HG03457 (cell line): ENCODE measurements around the gene SPTSSA.
"Not testable (repeated sequence)": the region's sequence is repeated elsewhere in the genome, so short reads cannot be mapped to it uniquely, and the experiment has no call there.

Experiments
- ATAC-seq: cut with Tn5 transposase; IDR thresholded peaks from one replicate; pipeline ENCODE4 v1.9.1; 2021; ENCODE audit warnings: moderate number of reproducible peaks; ENCODE audit not compliant: unreplicated experiment

The SPTSSA gene

DNA sequence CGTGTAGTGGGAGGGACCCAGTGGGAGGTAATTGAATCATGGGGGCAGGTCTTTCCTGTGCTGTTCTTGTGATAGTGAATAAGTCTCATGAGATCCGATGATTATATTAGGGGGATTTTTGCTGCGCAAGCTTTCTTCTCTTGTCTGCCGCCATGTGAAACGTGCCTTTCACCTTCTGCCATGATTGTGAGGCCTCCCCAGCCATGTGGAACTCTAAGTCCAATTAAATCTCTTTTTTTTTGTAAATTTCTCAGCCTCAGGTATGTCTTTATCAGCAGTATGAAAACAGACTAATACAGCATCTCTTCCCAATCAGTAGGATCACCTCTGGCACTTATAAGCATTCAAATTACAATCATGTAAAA lies 34.0 kb downstream of the SPTSSA start:
- ATAC-seq = not testable (repeated sequence)

DNA sequence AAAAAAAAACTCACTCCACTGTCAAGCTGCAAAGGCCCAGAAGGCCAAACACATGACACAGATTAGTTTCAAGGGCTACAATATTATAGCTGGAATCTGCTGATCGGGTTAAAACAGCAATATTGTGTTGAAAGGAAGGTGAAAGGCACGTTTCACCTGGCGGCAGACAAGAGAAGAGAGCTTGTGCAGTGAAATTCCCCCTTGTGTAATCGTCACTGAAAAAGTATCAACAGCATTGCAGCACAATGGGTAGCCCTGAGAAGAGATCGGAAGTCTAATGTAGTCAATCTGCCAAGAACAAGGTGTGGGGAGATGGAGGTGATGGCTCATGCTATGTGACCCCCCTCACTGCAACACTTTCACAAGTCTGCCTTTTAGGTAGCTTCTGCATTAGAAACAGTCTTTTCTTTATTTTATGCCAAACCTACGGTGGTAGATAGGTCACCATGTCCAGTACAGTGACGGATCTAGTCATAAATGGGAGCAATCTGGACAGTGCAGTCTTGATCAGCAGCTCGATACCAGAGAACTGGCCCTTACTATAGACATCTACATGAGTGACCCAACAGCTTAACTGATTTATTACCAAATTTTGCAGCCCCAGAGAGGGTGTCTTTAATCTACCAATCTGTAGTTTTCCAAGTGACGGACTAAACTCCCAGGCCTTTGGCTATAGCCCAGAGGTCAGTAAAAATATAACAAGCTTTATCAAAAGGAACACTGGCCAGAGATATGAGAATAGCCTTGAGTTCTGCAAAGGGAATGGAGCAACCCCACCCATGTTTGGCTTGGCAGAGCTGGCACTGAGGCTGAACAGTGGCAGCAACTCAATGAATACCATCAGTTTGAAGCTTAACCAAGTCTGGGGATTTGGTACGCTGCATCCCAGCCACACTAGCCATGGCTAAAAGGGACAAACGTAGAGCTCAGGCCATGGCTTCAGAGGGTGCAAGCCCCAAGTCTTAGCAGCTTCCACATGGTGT lies 35.4 kb downstream of the SPTSSA start:
- no peak for ATAC-seq

GRCh38 chr14:34425095-34425851 lies 36.8 kb downstream of the SPTSSA start:
- ATAC-seq = no peak

DNA sequence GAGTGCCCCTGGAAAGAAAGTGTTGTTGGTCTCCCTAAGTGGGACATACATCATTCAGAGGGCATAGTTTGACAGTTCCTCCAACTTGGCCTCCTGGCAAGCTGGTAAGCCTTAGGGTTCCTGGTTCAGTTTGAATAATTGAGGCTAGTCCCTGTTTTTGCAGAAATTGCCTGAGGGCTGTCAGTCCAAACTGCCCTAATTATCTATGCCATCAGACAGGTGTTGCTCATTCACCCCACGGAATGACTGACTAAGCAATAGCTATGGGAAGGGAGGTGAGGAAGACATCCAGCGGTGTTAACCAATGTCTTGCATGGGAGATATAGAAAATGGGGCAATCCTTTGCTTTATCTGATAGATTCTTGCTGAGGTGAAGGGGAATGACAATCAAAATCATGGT lies 37.6 kb downstream of the SPTSSA start:
- ATAC-seq = no peak

DNA sequence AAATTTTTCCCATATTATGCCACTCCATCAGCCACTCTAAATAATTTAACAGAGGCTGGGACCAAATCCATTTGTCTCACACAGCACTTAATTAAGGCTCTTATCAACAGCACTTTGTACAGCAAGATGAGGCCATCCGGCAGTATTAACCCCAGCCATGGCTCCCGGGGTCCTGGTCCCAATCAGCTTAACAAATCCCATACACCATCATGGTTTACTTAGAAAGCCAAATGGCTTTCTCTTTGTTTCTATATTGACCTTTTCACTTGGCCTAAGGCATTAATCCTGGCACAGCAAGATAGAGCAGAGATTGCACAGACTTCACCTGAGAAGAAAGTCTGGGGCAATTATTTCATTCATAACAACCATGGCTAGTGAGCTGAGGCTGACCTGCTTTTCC lies 38.6 kb downstream of the SPTSSA start:
- ATAC-seq = no peak

DNA sequence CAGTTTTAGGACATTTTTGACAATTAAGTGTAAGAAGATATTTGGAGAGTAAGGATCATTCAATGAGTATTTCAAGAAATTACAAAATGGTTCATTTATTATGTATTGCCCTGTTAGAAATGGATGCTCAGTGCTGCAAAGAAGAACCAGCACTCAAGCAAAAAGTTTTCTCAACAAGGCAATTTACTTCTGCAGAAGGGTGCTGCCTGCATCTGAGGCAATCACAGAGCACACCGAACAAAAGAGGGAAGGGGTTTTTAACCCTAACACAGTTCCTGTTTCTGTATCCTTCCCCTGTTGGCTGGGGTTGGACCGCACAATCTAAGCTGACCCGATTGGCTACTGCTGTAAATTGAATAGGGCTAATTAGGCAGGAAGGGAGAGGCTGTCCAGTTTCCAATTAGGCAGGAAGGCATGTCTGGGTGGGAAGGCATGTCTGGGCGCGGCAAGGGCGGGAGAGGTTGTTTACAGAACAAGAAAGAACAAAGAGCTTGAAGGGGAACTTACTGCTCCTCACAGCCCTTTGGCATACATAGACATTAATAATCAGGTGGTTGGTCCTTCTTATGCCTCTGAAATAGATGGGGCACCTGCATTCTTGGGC lies 41.4 kb downstream of the SPTSSA start:
- no peak for ATAC-seq

- no peak for ATAC-seq
Observed at GRCh38 chr14:34409721-34410120, 52.3 kb downstream of the SPTSSA start.

DNA sequence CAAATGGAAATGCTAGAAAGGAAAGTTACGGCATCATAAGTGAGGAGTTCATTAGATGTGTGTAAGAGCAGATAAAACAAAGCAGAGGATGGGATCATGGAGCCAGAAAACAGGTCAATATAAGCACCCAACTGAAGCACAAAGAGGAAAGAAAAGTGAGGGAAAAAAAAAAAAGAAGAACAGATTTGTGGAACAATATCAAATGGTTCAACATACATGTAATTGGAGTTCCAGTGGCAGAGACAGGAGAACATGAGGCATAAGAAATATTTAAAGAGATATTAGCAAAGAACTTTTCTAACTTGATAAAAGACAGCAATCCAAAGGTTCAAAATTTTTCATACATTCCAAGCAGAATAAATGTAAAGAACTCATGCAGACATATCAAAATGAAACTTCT lies 54.1 kb downstream of the SPTSSA start:
- no peak for ATAC-seq

DNA sequence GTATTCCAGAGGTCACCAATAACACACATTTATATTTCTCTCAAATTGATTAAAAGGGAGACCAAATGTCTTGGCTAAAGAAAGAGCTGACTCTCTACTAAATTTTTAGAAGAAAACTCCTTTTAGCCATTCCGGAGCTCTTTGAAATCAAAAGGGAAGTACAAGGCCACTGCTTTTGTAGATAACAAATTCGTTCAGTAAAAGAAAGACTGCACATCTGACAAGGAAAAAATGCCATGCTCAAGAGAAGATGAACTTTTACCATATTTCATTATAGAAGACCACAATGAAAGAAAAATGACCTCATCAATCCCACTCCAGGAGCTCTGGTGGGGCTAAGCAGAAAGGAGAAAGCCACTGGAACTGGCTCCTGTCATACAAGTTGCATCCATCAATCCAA lies 57.6 kb downstream of the SPTSSA start:
- no peak for ATAC-seq

DNA sequence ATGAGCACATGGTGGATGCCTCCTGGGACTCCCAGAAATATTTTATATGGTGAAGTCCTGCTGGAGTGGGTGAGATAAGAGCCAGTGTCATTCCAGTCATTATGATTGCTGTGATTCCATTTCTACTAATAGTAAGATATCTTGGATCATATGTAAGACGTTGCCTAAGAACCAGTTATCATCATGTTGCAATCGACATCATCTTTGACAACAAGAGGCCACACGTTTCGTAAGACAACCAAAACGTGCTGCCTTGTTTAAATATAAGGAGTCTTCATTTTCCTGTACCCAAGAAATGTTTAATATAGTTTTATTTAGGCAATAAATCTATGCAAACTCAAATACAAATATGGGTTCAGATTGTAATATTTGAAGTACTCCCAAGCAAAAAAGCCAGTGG lies 58.4 kb downstream of the SPTSSA start:
- ATAC-seq = no peak

DNA sequence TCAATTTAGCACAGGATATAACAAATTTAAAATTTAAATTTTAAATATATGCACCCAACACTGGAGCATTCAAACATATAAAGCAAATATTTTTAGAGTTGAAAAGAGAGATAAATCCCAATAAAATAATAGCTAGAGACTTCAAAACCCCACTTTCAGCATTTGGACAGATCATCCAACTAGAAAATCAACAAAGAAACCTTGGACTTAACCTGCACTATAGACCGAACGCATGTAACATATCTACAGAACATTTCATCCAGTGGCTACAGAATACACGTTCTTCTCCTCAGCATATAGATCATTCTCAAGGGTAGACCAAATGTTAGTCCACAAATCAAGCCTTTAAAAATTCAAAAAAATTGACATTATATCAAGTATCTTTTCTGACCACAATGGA lies 64.0 kb downstream of the SPTSSA start:
- ATAC-seq = no peak

- no peak for ATAC-seq
Observed at GRCh38 chr14:34387974-34388516, 74.0 kb downstream of the SPTSSA start.

DNA sequence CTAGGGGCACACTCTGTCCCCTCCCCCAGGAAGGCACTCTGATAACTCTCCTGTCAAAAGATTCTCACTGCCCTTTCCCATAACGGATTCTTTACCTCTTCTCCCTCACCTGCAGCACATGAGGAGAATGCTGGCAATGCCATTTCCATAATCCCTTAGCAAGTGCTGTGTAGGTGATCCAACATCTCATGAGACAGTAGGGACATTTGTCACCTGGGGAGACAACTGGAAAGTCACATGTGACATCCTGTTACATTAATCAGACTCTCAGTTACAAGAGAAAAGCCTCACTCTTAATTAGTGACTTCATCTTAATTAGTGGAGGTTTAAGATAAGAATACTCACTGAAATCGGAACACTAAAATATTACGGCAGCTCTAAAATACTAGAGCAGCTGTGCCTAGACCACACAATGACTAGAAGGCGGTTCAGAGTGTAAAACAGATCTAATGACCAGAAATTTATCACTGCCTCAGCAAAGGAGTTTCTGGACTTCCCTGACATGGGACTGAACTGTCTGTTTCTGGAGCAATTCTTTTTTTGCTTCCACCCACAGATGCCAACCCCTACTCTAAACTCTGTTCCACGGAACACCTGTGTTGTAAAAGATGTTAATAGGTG lies 75.1 kb downstream of the SPTSSA start:
- no peak for ATAC-seq

DNA sequence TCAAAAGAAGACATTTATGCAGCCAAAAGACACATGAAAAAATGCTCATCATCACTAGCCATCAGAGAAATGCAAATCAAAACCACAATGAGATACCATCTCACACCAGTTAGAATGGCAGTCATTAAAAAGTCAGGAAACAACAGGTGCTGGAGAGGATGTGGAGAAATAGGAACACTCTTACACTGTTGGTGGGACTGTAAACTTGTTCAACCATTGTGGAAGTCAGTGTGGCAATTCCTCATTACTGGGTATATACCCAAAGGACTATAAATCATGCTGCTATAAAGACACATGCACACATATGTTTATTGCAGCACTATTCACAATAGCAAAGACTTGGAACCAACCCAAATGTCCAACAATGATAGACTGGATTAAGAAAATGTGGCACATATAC lies 76.2 kb downstream of the SPTSSA start:
- ATAC-seq = not testable (repeated sequence)

- no peak for ATAC-seq
Observed at GRCh38 chr14:34383839-34384238, 78.2 kb downstream of the SPTSSA start.
